ENCODE results near the gene ZBTB42.

The ZBTB42 gene

DNA sequence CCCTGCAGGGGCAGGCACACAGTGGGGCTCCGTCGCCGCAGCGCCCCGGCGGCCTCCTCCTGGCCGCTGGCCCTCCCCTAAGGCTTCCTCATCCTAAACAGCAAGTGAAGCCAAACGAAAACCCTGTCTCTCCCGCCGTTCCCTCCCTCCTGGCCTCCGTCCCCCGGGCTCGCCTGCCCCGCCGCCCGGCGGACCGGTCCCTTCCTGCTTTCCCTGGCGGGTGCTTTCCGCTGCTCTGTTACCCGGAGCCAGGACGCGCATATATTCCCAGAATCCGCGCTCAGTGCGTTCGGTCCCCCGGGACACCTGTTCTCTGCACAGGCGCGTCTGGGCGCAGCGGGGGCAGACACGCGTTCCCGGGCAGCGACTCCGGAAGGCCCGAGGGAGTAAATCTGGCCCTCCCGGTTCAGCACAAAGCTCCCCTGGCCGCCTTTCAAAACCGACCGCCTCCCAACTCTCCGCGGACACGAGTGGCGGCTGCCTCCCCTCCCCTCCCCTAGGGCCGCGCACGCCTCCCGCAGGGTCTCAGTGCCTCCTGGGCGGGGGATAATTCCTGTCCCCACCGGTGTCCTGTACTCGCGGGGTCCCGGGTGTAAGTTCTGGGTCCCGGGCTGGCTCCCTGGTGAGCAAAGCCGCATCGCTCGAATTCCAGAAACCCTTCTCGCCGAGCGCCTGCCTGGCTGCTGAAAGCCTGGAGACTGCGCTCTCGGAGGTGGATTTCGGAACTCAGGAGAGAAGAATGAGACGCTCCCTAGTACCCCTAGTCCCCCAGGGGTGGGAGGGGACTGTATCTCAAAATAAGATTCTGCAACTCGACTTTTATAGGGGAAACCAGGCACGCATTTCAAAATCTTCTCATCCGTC lies 42.8 kb downstream of the ZBTB42 start:
- no peak for DNase-seq (ENCODE audit: low spot score)

DNA sequence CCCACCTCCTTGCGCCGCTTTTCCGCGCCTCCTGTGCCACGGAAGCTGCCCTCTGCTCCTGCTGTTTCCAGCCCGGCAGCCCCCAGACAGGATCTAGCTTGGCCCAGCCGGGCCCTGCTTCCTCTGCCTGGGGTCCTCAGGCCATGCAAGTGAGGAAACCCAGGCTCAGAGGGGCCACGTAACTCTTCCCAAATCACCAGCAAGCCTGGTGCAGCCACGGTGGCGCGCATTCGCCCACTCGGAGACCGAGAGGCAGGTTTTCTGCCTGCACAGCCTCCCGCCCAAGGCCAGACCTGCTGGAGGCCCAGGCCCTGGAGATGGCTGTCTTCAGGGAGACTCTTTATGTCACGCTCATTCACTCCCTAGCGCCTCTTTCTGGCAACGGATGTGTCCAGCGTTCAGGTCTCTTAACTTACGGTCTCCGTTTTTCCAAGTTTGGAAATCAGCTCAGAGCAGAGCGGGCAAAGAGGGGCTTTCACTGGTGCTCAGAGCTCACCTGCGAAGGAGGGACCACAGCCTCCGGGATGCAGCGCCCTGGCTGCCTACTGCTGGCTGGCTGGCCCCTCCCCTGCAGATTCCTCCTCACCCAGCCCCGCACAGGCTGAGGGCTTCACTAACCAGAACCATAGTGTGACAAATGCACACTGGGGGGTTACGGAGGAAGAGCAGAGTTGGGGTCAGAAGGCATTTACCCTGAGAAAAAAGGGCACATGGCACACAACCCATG lies 43.6 kb downstream of the ZBTB42 start:
- DNase-seq (ENCODE audit: low spot score): no peak

DNA sequence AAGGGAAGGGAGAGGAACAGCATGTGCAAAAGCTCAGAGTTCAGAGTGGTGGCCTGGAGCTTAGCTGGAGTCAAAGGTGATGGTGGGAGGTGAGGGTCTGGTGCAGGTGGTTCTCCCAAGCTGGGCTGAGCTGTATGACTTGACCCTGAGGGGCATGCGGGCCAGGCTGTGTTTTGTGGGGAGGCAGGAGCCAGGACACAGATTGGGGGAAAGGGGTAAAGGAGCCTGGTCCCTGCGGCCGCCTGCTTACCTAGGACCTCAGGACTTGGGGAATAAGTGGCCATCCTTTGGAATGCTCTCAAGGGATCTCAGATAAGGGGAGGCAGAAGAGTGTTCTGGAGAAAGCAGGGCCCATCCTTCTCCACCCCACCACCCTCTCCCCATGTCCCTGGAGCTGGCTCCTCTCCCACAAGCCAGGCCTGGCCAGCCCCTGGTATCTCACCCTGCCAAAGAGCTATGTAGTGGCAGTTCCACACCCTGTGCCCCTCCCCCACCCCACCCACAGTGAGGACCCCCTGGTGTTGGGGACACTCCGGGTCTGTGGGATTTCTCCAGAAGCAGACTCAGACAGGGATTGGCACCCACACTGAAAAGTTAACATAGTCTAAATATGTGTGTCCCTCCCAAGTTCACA lies 44.2 kb downstream of the ZBTB42 start:
- no peak for DNase-seq (ENCODE audit: low spot score)

DNA sequence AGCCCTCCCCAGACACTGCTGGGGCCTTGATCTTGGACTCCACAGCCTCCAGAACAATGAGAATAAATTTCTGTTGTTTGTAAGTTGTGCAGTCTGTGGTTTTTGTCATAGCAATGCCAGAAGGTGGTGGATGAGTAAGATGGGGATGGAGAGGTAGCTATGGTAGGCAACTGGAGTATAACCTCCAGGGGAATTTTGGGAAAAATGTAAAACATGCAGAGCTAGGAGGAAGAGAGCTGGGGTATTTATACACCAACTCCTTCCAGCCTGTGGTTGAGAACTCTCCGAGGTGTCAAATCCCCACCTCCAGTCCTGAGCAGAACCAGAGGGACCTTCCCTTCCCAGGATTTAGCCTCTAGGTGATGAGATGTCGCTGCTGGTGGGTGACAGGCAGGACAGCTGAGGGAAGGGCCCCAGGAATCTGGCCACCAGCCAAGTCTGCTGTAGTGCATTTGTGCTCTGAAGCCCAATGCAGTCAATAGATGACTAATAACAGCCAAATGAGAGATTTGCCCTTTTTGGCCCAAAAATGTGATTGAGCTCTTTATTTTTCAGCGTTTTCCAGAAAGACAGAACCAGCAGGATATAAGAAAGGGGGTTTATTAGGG lies 45.0 kb downstream of the ZBTB42 start:
- DNase-seq (ENCODE audit: low spot score): no peak

DNA sequence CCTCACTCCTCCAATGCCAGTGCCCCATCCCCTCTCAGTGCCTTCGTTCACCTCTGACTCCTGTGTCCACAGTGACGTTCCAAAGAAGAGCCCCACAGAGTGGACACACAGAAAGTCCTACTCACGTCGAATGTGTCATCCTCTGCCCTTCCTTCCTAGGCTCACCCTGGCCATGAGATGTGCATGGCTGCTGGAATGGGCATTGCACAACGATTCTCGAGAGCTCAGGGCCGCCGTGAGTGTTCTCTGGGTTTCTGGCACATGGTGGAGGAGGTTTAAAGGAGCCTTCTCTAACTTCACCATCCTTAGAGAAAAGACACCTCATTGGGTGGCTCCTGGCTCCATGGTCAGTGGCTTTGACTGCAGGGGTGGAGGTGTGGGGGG lies 51.4 kb downstream of the ZBTB42 start:
- no peak for DNase-seq (ENCODE audit: low spot score)
